ENCODE measurements around the gene PRR23B.
"Not testable (repeated sequence)": the region's sequence is repeated elsewhere in the genome, so short reads cannot be mapped to it uniquely, and the experiment has no call there.

The PRR23B gene

DNA sequence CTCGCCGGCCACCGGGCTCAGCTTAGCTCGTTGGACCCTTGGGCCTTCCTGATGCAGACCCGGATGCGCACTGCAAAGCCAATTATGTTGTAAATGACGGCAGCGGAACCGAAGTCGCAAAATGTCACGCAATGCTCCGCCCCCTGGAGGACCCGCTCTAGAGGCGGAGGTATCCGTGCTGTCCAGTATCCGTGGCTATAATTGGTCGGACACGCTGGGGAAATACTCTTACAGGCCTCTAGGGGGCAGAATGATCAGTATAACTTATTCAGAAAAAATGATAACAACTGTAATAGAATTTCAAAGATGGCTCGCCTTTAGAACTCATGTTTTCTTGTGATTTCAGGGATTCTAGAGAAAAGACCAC is at the start of gene PRR23B:
Gene PRR23B, minus strand, starts transcription at position 59 of the 367 bp plus-strand sequence. CDS start 265 bp downstream, outside the sequence.
- DNase-seq = no peak

DNA sequence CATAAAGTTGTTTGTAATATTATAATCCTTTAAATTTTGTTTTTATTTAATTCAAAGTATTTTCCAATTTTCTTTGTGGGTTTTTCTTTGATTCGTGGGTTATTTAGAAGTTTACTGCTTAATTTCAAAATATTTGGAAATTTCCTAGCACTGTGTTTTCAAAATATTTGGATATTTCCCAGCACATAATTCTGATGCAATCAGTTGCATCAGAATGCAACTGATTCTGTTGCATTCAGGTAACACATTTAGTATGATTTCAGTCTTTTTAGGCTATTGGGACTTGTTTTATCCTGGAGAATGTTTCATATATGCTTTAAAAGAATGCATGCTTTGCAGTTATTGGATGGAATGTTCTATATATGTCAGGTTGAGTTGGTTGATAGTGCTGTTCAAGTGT is 42.2 kb upstream of the PRR23B start:
- DNase-seq = no peak

DNA sequence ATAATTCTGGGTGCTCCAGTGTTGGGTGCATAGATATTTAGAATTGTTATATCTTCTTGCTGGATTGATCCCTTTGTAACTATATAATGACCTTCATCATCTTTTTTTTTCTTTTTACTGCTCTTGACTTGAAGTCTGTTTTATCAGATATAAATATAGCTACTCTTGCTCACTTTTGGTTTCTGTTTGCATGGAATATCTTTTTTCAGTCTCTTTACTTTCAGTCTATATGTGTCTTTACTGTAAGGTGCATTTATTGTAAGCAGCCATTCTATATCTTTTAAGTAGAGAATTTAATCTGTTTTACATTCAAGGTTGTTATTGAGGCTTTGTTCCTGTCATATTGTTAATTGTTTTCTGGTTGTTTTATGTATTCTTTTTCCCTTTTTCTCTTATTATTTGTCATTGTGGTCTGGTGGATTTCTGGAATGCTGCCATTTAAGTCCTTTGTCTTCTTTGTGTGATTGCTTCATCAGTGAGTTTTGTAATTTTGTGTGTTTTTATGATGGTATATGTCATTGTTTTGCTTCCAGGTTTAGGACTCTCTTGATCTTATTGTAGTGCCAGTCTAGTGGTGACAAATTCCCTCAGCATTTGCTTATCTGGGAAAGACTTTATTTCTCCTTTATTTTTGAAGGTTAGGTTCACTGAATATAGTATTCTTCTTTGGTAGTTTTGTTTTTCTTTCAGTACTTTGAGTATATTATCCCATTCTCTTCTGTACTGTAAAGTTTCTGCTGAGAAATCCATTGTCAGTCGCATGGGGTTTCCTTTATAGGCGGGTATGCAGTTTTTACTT is 32.3 kb upstream of the PRR23B start:
- no peak for DNase-seq

DNA sequence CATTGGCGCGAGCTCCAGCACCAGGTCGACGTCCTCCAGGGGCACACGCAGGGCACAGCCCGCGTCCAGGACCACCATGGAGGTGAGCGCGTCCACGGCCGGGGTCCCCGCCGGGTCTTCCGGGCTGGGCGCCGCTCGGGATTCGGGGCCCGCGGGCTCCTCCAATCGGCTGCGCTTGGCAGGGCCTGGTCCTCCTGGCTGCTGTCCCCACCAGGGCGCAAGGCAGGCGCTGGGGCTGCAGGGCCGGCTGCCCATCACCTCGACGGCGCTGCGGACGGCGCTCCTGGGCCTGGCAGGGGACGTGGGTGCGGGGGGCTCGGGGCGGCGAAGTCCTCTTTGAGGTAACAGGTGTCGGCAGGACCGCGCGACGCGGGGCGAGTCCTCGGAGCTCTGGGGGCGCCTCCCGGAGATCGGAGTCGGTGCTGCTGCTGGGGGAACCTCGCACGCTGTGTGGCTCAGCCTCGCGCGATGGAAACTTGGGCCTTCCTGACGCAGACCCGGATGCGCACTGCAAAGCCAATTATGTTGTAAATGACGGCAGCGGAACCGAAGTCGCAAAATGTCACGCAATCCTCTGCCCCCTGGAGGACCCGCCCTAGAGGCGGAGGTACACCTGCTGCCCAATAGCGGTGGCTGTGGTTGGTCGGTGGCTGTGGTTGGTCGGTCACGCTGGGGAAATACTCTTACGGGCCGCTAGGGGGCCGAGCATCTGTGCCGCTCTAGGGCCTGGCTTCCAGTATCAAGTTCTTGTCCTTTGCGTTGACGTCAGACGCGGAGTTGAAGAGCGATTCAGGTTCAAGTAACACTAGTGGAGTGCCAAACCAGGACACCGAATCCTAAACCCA is 23.9 kb upstream of the PRR23B start, which contains the start of gene PRR23C:
Gene PRR23C, minus strand, starts transcription at position 527 of the 845 bp plus-strand sequence. Its CDS starts 272 bp downstream, at position 255.
- no peak for DNase-seq

DNA sequence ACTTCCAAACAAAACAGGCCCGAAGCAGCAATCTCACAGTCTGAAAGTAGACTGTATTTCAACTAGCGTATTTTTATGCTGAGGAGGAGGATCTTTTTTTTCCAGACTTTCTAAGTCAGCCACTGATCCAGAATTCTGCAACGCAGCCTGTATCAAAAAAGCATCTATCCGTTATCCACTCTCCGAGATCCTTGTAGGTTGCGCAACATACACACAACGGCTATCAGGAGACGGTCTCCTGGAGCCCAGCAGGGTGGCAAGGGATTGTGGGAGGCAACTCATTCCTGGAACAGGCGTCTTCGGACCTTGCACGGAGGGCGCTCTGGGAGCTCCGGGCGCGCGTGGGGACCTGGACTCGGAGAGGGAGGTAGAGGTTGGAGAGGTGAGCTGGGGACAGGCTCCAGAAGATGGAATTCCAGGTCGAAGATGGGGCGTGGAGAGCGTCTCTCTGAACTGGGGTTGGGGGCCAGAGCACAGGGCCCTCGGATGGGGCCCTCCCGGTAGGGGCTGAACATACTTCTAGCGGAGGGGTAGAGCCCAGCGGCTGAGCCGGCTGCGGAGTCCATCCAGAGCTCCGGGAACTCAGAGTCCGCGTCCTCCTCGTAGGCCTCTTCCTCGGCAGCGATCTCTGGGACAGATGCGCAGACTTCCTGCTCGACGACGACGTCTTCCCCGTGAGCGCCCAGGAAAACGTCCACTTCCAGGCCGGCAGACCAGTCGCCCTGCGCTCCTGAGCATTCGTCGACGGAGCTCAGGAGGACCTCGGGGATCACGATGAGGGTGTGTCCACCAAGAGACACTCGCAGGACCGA is 23.0 kb upstream of the PRR23B start:
- DNase-seq = no peak

DNA sequence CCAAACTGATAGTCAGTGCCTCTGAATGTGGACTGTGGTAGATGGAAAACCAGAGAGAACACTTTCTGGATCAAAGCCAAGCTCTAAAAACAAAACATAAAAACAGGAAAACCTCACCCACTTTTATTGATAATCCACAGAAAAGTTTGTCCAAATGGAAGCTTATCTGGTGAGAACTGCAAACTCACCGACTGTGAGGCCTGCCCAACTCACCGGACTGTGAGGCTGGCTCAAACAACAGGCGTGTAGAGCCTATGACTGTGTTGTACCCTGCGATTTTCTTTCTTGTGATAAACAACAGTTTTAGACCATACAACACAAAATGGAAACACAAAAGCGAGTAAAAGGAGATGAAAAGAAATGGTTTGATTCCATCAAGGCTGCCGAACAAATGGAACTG is 16.8 kb upstream of the PRR23B start:
- DNase-seq = no peak

DNA sequence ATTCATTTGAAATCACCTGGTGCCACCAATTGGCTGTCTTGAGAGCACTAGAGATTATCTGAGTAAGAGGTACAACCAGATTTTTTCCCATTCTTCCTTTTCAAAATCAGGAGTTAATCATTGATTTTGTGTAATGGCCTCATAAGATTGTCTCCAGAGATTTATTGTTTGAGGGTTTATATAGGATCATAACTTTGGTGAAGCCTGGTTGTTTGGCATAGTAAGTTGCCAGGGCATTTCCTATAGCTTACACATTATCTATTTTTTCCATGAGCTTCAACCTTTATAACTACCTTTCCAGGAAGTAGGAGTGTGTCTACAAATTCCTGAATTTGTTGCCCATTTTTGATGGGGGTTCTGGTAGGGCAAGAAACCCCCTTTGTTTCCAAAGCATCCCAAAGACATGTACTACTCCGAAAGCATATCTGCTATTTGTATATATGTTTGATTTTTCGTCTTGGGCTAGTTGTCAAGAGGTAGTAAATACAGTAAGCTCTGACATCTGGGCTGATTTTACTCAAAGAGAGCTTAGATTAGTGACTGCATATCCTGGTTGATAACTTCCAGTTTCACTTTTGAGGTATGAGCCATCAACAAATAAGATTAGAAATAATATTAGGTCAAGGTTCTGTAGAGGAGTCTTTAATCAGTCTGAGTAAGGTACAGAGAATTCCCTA is 11.7 kb upstream of the PRR23B start:
- DNase-seq = no peak

DNA sequence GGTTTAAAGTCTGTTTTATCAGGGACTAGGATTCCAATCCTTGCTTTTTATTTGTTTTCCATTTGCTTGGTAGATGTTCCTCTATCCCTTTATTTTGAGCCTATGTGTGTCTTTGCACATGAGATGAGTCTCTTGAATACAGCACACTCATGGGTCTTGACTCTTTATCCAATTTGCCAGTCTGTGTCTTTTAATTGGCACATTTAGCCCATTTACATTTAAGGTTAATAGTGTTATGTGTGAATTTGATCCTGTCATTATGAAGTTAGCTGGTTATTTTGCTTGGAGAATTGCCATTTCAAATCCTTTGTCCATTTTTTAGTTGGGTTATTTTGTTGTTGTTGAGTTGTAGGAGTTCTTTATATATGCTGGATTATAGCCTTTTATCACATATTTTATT is 9.8 kb upstream of the PRR23B start:
- DNase-seq = not testable (repeated sequence)

DNA sequence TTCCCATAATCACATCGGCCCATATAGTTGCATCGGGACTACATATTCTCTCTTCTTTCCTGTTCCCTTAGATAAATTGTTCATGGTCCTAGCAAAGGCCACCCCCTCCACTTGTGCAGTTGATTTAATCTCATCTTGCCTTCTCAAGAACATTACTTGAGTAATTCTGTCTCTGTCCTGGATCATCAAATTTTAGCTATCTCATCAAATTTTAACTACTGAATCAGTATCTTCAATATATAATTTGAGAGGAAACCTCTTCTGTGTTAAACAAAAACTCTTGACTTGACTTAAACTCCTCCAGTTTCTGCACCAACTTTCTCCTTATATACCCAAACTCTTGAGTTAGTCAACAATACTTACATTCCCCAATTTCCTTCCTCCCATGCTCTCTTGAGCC is 4.2 kb upstream of the PRR23B start:
- no peak for DNase-seq

DNA sequence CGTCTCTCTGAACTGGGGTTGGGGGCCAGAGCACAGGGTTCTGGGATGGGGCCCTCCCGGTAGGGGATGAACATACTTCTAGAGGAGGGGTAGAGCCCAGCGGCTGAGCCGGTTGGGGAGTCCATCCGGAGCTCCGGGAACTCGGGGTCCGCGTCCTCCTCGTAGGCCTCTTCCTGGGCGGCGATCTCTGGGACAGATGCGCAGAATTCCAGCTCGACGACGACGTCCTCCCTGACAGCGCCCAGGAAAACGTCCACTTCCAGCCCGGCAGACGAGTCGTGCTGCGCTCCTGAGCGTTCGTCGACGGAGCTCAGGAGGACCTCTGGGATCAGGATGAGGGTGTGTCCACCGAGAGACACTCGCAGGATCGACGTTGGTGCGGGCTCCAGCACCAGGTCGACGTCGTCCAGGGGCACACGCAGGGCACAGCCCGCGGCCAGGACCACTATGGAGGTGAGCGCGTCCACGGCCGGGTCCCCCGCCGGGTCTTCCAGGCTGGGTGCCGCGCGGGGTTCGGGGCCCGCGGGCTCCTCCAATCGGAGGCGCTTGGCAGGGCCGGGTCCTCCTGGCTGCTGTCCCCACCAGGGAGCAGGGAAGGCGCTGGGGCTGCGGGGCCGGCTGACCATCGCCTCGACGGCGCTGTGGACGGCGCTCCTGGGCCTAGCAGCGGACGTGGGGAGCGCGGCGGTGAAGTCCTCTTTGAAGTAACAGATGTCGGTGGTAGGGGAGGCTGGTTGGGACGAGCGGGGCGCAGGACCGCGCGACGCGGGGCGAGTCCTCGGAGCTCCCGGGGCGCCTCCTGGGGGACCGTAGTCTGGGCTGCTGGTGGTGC is 474 bp downstream of the PRR23B start:
- no peak for DNase-seq

DNA sequence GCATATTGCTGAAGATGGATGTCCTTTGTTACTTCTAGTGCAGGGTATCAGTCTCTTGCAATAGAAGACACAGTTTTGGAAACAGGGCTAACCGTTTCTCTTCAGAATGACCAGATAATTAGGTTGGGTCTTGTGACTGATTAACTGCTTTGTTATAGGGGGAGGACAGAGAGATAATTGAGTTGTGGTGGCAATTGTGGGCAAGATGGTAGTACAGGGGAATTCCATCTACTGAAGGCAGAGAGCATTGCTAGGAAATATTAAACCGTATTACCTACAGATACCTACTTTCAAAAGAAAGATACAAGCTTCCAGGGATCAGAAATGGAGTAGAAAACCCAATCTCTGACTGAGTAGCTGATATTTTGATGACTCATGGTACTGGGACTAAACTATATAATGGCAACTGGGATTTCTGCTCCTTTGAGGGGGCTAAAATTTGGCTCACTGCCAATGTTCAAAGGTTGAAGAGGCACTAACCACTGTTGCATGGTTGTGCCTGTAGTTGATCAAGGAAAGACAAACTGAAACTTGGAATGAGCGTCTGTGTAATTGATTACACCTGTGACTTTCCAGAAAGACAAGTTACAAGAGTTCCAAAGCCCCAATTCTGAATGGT is 4.2 kb downstream of the PRR23B start:
- no peak for DNase-seq

DNA sequence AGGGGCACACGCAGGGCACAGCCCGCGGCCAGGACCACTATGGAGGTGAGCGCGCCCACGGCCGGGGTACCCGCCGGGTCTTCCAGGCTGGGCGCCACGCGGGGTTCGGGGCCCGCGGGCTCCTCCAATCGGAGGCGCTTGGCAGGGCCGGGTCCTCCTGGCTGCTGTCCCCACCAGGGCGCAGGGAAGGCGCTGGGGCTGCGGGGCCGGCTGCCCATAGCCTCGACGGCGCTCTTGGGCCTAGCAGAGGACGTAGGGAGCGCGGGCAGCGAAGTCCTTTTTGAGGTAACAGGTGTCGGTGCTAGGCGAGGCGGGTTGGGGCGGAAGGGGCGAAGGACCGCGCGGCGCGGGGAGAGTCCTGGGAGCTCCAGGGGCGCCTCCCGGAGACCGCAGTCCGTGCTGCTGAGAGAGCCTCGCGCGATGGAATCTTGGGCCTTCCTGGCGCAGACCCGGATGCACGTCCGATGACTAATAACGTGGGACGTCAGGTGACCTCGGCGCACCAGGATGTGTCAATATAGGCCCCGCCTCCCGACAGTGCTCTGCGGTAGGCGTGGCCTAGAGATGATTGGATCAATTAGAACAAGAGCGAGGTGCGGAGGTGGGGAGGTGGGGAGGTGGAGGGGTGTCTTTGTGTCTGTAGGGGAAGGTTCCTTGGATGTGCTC is 14.5 kb downstream of the PRR23B start, which contains the start of gene PRR23A:
Gene PRR23A, minus strand, starts transcription at position 218 of the 666 bp plus-strand sequence. Its CDS starts 0 bp downstream, at position 218.
- DNase-seq = no peak

DNA sequence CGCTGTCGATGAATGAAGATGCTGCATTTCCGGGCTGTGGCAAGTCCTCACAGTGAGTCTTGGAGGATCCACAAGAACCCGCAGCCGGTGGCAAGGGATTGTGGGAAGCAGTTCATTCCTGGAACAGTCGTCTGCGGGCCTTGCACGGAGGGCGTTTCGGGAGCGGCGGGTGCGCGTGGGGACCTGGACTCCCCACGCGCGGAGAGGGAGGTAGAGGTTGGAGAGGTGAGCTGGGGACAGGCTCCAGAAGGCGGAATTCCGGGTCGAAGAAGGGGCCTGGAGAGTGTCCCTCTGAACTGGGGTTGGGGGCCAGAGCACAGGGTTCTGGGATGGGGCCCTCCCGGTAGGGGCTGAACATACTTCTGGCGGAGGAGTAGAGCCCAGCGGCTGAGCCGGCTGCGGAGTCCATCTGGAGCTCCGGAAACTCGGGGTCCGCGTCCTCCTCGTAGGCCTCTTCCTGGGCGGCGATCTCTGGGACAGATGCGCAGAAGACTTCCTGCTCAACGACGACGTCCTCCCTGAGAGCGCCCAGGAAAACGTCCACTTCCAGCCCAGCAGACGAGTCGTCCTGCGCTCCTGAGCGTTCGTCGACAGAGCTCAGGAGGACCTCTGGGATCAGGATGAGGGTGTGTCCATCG is 15.3 kb downstream of the PRR23B start:
- no peak for DNase-seq

DNA sequence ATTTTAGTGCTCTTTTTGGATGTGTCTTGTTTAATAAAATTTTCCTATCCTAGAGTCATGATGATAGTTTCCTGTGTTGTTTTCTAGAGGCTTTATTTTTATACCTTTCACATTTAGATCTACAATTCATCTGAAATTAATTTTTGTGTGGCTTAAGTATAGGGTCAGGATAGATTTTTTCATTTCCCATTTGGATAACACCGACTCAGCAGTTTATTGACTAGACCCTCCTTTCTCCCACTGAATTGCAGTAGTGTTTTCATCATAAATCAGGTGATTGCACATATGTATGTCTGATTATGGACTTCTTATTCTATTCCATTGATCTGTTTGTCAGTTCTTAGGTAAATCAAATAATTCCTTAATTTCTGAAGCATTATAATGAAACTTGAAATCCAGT is 25.0 kb downstream of the PRR23B start:
- DNase-seq = no peak

DNA sequence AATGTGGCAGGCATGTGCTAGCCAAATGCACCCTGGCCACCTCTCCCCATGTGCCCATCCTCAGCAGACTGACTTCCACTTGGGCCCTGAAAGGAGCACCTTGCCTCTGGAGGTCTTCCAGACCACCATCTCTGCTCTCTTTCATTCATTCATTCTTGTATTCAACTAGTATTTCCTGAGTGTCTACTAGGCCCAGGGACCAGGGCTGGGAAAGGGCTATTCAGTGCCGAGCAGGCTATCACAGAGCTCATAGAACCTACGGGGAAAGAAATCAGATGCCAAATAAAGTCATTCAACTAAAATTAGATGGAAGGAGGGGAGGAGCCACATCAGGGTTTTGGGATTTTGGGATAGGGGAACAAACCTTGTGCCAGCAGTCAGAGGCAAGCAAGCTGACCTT is 33.5 kb downstream of the PRR23B start:
- DNase-seq = no peak

DNA sequence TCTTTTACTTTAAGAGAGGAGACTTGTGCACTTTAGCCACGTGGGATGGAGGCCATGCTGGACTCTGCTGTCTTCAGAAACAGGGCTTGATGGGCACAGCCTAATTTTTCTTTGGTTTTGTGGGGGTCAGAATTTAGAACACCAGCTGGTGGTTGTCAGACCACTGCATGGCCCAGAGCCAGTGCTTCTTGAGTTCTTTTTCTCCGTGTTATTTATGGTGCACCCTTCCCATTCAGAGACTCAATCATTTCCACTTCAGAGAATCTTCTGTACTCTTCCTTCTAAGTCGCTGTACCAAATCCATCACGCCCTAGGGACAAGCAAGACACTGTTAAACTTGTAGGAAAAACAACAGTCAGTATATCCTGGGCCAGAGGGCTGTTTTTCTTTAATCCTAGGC is 34.8 kb downstream of the PRR23B start:
- DNase-seq = no peak

DNA sequence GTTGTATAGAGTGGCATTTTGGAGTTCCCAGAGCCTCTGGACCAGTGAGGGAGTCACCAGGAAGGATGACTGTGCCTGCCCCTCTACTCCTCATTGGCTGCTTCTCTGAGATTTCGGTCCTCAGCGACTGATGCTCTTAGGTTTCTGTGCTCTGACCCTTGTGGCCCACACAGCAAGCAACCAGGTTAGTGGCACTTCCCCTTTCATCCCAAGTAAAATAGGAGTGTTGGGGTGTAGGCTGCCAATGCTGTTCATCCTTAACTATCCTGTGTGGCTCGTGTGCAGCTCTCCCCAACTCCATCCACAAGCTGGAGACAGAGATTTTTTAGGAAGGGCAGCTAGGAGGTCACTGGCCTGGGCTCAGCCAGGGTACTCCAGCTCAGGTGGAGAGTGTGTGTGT is 35.9 kb downstream of the PRR23B start:
- no peak for DNase-seq

DNA sequence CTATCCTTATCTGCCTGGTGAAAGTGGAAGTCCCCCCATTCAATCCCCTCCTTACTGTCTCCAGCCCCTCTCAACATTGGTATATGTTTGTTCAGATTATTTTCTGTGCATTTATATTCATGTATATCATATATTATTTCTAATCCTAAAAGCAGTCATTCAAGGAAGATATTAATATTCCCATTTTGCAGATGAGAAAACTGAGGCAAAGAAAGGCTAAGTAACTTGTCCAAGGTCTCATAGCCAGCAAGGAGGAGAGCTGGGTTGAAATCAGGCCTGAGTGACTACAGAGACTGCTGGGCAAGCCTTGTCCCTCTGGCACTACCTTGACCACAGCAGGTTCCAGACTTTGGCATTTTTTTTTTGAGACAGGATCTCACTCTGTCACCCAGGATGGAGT is 44.7 kb downstream of the PRR23B start:
- no peak for DNase-seq

DNA sequence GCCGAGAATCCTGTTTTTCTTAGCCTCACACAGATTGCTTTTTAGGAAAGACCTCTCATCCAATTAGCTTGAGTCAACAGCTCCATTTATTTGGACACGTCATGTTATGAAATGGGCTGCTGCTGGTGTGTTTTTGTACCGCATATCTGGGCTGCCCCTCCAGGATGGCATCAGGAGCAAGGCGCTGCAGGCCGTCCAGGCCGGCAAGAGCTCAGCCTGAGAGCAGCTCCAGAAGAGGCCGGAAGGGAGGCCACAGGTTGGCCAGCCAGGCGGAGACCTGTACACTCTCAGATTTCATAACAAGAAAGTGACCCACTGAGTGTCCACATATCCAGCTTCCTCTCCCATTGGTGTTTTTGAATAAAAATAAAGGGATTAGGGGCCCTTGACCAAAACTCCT is 45.4 kb downstream of the PRR23B start:
- no peak for DNase-seq

DNA sequence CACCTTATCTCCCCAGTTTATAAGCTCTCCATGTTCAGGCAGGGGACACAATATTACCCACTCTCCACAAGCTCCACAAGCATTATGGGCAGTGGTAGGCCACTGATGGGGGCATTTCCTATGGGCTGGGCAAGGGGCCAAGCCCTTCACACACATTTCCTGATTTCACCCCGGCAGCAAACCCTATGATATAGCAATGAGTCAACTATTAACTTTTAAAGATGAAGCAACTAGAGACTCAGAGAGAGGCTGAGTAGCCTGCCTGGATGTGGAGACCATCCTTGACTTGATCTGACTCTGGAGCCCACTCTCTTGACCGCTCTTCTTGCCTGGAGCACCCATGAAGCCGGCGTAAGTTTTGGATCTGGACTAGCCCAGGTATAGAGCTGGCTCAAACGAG is 46.3 kb downstream of the PRR23B start:
- no peak for DNase-seq

Measured in inflammatory macrophage treated with lipopolysaccharide for 1 hour (primary cell).